A549 (cell line): ENCODE measurements around the gene FGF23. TPM values are rescaled to one million over a fixed set of nuclear protein-coding genes. Genes with fewer than 3 reads are reported as not detected.

Experiments used
- ATAC-seq, 2 experiments: fragments of 200-7000 bp in 1 of 2; fragments of >200 bp in 1 of 2; cut with Nextera tagmentation in 1 of 2; cut with Tn5 transposase in 1 of 2; 3 replicates each; pipeline versions ENCODE4 v1.8.0 to v1.9.1; 2018 to 2020; ENCODE audit warnings: mild to moderate bottlenecking in 1 of 2, moderate library complexity in 1 of 2
- CTCF ChIA-PET: fragments of 300-600 bp; sonication (Branson Sonifier 250); formaldehyde crosslinking; extraction: SDS; loops from one replicate; lab custom pipeline; 2021; ENCODE audit warnings: antibody characterized with exemption, inconsistent platforms; lab: Yijun Ruan, JAX
- POLR2A ChIA-PET: fragments of 350-600 bp; formaldehyde crosslinking; extraction: SDS; loops from one replicate; lab custom pipeline; 2021; ENCODE audit warnings: antibody characterized with exemption, inconsistent platforms; lab: Yijun Ruan, JAX
- DNase-seq, 2 experiments: peaks; one replicate each; pipeline versions ENCODE4 v3.0.0 to v3.0.0-alpha.2; 2011 to 2016; ENCODE audit warnings: low read depth in 1 of 2, low spot score in 1 of 2
- FAIRE-seq: peaks from 2 replicates; lab custom pipeline; 2011; peaks lifted over from hg19 to GRCh38; lab: Jason Lieb, UNC
- H3K27ac ChIP-seq, 2 experiments: fragments of >200 bp; sonication (Bioruptor Twin); formaldehyde crosslinking; 3 replicates each; pipeline ENCODE4 v1.5.1; 2016 to 2017
- H3K4me1 ChIP-seq: fragments of >200 bp; sonication (Bioruptor Twin); formaldehyde crosslinking; 3 replicates; pipeline ENCODE4 v1.6.1; 2016
- H3K4me2 ChIP-seq: fragments of >200 bp; sonication (Bioruptor Twin); formaldehyde crosslinking; 3 replicates; pipeline ENCODE4 v1.6.1; 2016
- H3K4me3 ChIP-seq: fragments of >200 bp; sonication (Bioruptor Twin); formaldehyde crosslinking; 3 replicates; pipeline ENCODE4 v1.5.1; 2016
- H3K9me3 ChIP-seq: fragments of >200 bp; sonication (Bioruptor Twin); formaldehyde crosslinking; 3 replicates; pipeline ENCODE4 v1.6.1; 2016
- CEBPB ChIP-seq, 2 experiments: fragments of >200 bp in 1 of 2; sonication (Bioruptor Twin) in 1 of 2; formaldehyde crosslinking in 1 of 2; IDR thresholded peaks; 2 replicates each; pipeline ENCODE4 v1.6.1; 2012 to 2016
- CTCF ChIP-seq: fragments of >200 bp; sonication (Bioruptor Twin); formaldehyde crosslinking; IDR thresholded peaks from 3 replicates; pipeline ENCODE4 v1.5.1; 2016
- E2F6 ChIP-seq: IDR thresholded peaks from 2 replicates; pipeline ENCODE4 v1.6.1; 2012; ENCODE audit warnings: low read depth, borderline replicate concordance
- EHF ChIP-seq: fragments of 250-450 bp; sonication (Bioruptor Pico); IDR thresholded peaks from 2 replicates; pipeline ENCODE4 v1.5.0; 2020; ENCODE audit warnings: mild to moderate bottlenecking
- HEYL ChIP-seq: fragments of 250-450 bp; sonication (Bioruptor Pico); IDR thresholded peaks from 2 replicates; pipeline ENCODE4 v1.8.0; 2021; ENCODE audit warnings: mild to moderate bottlenecking, moderate library complexity
- HMGXB4 ChIP-seq: fragments of 250-450 bp; sonication (Bioruptor Pico); IDR thresholded peaks from 2 replicates; pipeline ENCODE4 v1.5.0; 2021; ENCODE audit warnings: mild to moderate bottlenecking, moderate library complexity, borderline replicate concordance
- HOXB13 ChIP-seq: fragments of 250-450 bp; sonication (Bioruptor Pico); IDR thresholded peaks from 2 replicates; pipeline ENCODE4 v1.5.0; 2020; ENCODE audit warnings: low read depth, mild to moderate bottlenecking, moderate library complexity
- JUN ChIP-seq, 2 experiments: fragments of >200 bp; sonication (Bioruptor Twin); formaldehyde crosslinking; IDR thresholded peaks; 2 replicates in 1 of 2; 3 replicates in 1 of 2; pipeline ENCODE4 v1.6.1; 2016 to 2017
- JUNB ChIP-seq: fragments of >200 bp; sonication (Bioruptor Twin); formaldehyde crosslinking; IDR thresholded peaks from 2 replicates; pipeline ENCODE4 v1.6.1; 2016
- MAFK ChIP-seq: fragments of 450-650 bp; IDR thresholded peaks from 2 replicates; pipeline ENCODE4 v1.6.1; 2014; ENCODE audit not compliant: partially characterized antibody
- PBX3 ChIP-seq: IDR thresholded peaks from 2 replicates; pipeline ENCODE4 v1.6.1; 2012
- RAD21 ChIP-seq, 2 experiments: fragments of >200 bp in 1 of 2; sonication (Bioruptor Twin) in 1 of 2; formaldehyde crosslinking in 1 of 2; IDR thresholded peaks in 1 of 2; conservative IDR thresholded peaks in 1 of 2; 2 replicates in 1 of 2; 3 replicates in 1 of 2; pipeline ENCODE4 v1.6.1; 2012 to 2018; ENCODE audit warnings: inconsistent platforms in 1 of 2
- RARB ChIP-seq: fragments of 250-450 bp; sonication (Bioruptor Pico); IDR thresholded peaks from 2 replicates; pipeline ENCODE4 v1.8.0; 2021; ENCODE audit warnings: mild to moderate bottlenecking, moderate library complexity
- RCOR1 ChIP-seq: fragments of 150-350 bp; IDR thresholded peaks from 2 replicates; pipeline ENCODE4 v1.6.1; 2014; ENCODE audit warnings: antibody characterized with exemption, low read length, low read depth
- RNF2 ChIP-seq: fragments of 200-600 bp; sonication (generic); IDR thresholded peaks from 2 replicates; pipeline ENCODE4 v1.6.1; 2016; ENCODE audit warnings: low read depth, mild to moderate bottlenecking, antibody characterized with exemption, moderate library complexity, borderline replicate concordance
- SREBF2 ChIP-seq: fragments of 450-650 bp; IDR thresholded peaks from 2 replicates; pipeline ENCODE4 v1.6.1; 2014; ENCODE audit warnings: mild to moderate bottlenecking, moderate library complexity
- ZC3H11A ChIP-seq: fragments of 450-650 bp; IDR thresholded peaks from 2 replicates; pipeline ENCODE4 v1.6.1; 2014; ENCODE audit warnings: antibody characterized with exemption, mild to moderate bottlenecking
- ZFP36 ChIP-seq: fragments of 450-650 bp; IDR thresholded peaks from 2 replicates; pipeline ENCODE4 v1.6.1; 2014; ENCODE audit warnings: borderline replicate concordance; ENCODE audit not compliant: partially characterized antibody
- ZNF302 ChIP-seq: fragments of 250-450 bp; sonication (Bioruptor Pico); IDR thresholded peaks from 2 replicates; pipeline ENCODE4 v1.9.0; 2021; ENCODE audit warnings: inconsistent platforms, mild to moderate bottlenecking, moderate library complexity
- ZSCAN20 ChIP-seq: fragments of 250-450 bp; sonication (Bioruptor Pico); IDR thresholded peaks from 2 replicates; pipeline ENCODE4 v1.8.0; 2022; ENCODE audit warnings: mild to moderate bottlenecking, moderate library complexity
- WGBS: methylation state at CpG from one replicate; pipeline ENCODE4 v1.1.6; 2017; ENCODE audit errors: missing lambda C conversion rate; 5-methylcytosine and 5-hydroxymethylcytosine counted together
- polyA plus RNA-seq, 4 experiments: library from polyadenylated mRNA; depleted of rRNA in 3 of 4; stranded (reverse); fragments of >200 nt; fragmentation: RNase III in 1 of 4; extraction: RNeasy Plus Mini Kit Qiagen cat#74134 plus additional on column Dnase treatment in 1 of 4; gene quantifications; 2 replicates in 3 of 4; 3 replicates in 1 of 4; pipeline ENCODE4 v1.2.3, GENCODE V29; 2011 to 2017

The FGF23 gene
- polyA plus RNA-seq, 2 of the 4 experiments (the other 2 are of a cell fraction), result not detected

- Histone ChIP-seq H3K27ac (no peak overlapping the region), H3K9me3 (no peaks in the 10 kb centered on the region), H3K4me3 (no peak overlapping the region), H3K4me1 (no peaks in the 10 kb centered on the region), H3K4me2 (no peak overlapping the region)
- TF ChIP-seq RARB (no peak), ZFP36 (no peak), JUN (IDR thresholded peaks at IDR 0.05) (no peak), HOXB13 (CRISPR knock-in tag) (no peak)
- no peak for FAIRE-seq
- ChIA-PET CTCF (interaction anchor here (1.2 kb wide), 1 partner anchor 34 kb away, joined by 3 read pairs; no protein-coding TSS in a partner anchor), POLR2A (no interaction called here)
- ATAC-seq, result no peak
- no peak for DNase-seq
- WGBS, result 2% methylated on average over 4 of the region's 4 CpGs
Observed at GRCh38 chr12:4386801-4387200, 7.3 kb upstream of the FGF23 start.

- 50% methylated on average over 8 of the region's 8 CpGs for WGBS
- H3K4me2 ChIP-seq, result no peak overlapping the region
- FAIRE-seq, result peak; percentile 28
- CTCF ChIA-PET, result interaction anchor here (1.3 kb wide), 1 partner anchor 10 kb away, joined by 5 read pairs; no protein-coding TSS in a partner anchor
- H3K4me3 ChIP-seq, result no peak overlapping the region
- TF ChIP-seq RAD21 (conservative IDR thresholded peaks at IDR 0.05 in 1 of 2, IDR thresholded peaks at IDR 0.05 in 1 of 2) (peak in 1 of 2 experiments; percentile 37; a peak in 2 of 5 replicates), ZNF302 (CRISPR knock-in tag) (no peak)
- DNase-seq, result peak in 1 of 2 experiments; percentile 26
- POLR2A ChIA-PET, result no interaction called here
- H3K27ac ChIP-seq, result no peak overlapping the region
- ATAC-seq, result peak; percentile 33 to 67; a peak in 3 of 6 replicates
- H3K9me3 ChIP-seq, result no peaks in the 10 kb centered on the region
- no peaks in the 10 kb centered on the region for H3K4me1 ChIP-seq
Observed at GRCh38 chr12:4383304-4383865, 3.9 kb upstream of the FGF23 start.

GRCh38 chr12:4380332-4380731 lies 820 bp upstream of the FGF23 start:
- Histone ChIP-seq H3K4me1 (no peaks in the 10 kb centered on the region), H3K27ac (no peak overlapping the region), H3K4me2 (no peak overlapping the region), H3K4me3 (no peak overlapping the region), H3K9me3 (no peaks in the 10 kb centered on the region)
- no peak for ATAC-seq
- 6% methylated on average over 4 of the region's 4 CpGs for whole genome bisulfite sequencing
- FAIRE-seq, result no peak
- POLR2A ChIA-PET, result no interaction called here
- CTCF ChIA-PET, result interaction anchor here (0.6 kb wide), 1 partner anchor 303 kb away, joined by 3 read pairs; no protein-coding TSS in a partner anchor
- no peak for DNase-seq
- no peak for TF ChIP-seq ZFP36
- no peak for TF ChIP-seq MAFK
- TF ChIP-seq EHF (CRISPR knock-in tag), result no peak
- TF ChIP-seq HOXB13 (CRISPR knock-in tag), result no peak
- no peak for TF ChIP-seq JUNB
- TF ChIP-seq RCOR1, result no peak
- no peak for TF ChIP-seq ZC3H11A

- DNase-seq, result no peak
- POLR2A ChIA-PET, result no interaction called here
- no peak for ATAC-seq
- CTCF ChIA-PET, result no interaction called here
- H3K4me2 ChIP-seq, result no peak overlapping the region
- no peak for FAIRE-seq
- TF ChIP-seq CEBPB (IDR thresholded peaks at IDR 0.05), result no peak
- no peak for TF ChIP-seq RNF2
- no peak for TF ChIP-seq RARB
- no peak for TF ChIP-seq PBX3
- TF ChIP-seq SREBF2, result no peak
- no peak for TF ChIP-seq ZSCAN20
- TF ChIP-seq ZFP36, result no peak
- H3K4me3 ChIP-seq, result no peak overlapping the region
- no peaks in the 10 kb centered on the region for H3K4me1 ChIP-seq
- WGBS, result 3% methylated on average over 1 of the region's 1 CpG
- H3K27ac ChIP-seq, result no peak overlapping the region
- no peaks in the 10 kb centered on the region for H3K9me3 ChIP-seq
Observed at GRCh38 chr12:4378772-4379171, 740 bp downstream of the FGF23 start.

- DNase-seq, result no peak
- ATAC-seq, result no peak
- no peaks in the 10 kb centered on the region for H3K4me1 ChIP-seq
- no peaks in the 10 kb centered on the region for H3K9me3 ChIP-seq
- no peak for FAIRE-seq
- TF ChIP-seq CTCF (no peak), HMGXB4 (CRISPR knock-in tag) (no peak), E2F6 (no peak), RNF2 (no peak), HEYL (CRISPR knock-in tag) (no peak), RARB (no peak)
- no peak overlapping the region for H3K4me2 ChIP-seq
- H3K27ac ChIP-seq, result no peak overlapping the region
- WGBS, result 17% methylated on average over 6 of the region's 6 CpGs
- ChIA-PET CTCF (no interaction called here), POLR2A (no interaction called here)
- no peak overlapping the region for H3K4me3 ChIP-seq
Observed at GRCh38 chr12:4375449-4375848, 4.1 kb downstream of the FGF23 start.
